Measurements from ENCODE around the gene NAV3.

The NAV3 gene

DNA sequence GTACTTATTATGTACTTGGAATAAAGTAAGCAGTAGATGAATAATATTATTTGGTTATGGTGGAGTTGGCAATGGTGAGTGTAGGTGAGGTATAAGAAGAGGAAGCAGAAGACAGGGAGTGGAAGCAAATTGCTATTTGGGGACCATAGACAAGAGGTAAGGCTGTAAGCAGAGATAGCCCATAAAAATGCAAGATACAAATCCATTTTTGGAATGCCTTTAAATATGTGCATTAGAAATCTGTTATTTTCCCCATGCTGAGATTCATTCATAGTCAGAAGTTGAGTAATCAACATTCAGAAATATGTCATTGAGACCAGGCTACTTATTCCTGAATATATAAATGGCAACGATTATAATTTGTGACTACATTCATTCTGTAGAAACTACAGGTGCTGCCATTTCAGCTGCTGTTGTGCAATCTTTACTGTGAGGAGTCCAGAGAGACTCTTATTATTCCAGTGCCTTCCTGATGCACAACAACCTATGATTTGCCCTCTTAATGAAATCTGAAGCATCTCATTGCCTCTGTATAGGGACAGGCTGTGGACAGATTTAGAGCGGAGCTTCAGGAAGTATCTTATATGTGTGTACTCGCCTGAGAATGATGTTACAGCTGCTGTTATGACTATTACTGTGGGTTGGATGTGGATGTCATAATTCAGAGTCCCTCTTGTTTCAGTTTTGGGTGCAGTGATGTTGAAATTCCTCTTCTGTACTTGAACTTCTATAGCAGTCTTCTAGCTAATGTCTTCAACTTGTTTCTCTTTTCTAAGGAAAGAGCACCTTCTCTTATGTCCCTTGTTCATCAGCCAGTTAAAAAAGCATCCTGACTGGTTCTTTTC is 173.8 kb downstream of the NAV3 start:
- H3K4me3 ChIP-seq (ENCODE audit: low read depth, low read length): no peak overlapping the region
- ChIA-PET CTCF (interaction anchor here (1.0 to 1.1 kb wide), 2 partner anchors 33 to 95 kb away, joined by 4 read pairs; no protein-coding TSS in a partner anchor), POLR2A (no interaction called here)
- no peak for DNase-seq (ENCODE audit: low read depth, low spot score)
- TF ChIP-seq, protein P1, sequence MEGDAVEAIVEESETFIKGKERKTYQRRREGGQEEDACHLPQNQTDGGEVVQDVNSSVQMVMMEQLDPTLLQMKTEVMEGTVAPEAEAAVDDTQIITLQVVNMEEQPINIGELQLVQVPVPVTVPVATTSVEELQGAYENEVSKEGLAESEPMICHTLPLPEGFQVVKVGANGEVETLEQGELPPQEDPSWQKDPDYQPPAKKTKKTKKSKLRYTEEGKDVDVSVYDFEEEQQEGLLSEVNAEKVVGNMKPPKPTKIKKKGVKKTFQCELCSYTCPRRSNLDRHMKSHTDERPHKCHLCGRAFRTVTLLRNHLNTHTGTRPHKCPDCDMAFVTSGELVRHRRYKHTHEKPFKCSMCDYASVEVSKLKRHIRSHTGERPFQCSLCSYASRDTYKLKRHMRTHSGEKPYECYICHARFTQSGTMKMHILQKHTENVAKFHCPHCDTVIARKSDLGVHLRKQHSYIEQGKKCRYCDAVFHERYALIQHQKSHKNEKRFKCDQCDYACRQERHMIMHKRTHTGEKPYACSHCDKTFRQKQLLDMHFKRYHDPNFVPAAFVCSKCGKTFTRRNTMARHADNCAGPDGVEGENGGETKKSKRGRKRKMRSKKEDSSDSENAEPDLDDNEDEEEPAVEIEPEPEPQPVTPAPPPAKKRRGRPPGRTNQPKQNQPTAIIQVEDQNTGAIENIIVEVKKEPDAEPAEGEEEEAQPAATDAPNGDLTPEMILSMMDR (IDR thresholded peaks at IDR 0.05; ENCODE audit: insufficient read depth, low read length, missing control alignments): no peak

DNA sequence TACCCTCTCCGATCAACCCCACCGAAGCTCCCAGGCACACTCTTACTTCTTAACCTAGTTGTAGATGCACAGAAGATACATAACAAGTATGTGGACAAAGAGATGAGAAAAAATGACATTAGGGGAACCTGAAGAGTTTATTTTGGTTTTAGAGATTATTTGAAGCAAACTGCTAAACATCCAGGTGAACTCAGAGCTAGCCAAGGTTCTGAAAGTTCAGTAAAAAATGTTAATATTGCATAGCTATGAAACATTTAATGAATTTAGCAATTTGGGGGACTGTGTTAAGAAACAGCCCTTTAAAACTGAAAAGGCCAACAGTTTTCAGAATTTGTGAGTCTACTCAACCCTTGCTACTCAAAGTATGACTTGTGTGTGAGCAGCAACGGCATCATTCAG is 174.4 kb downstream of the NAV3 start:
- CTCF ChIA-PET: interaction anchor here (1.0 to 1.1 kb wide), 2 partner anchors 32 to 95 kb away, joined by 4 read pairs; no protein-coding TSS in a partner anchor
- DNase-seq (ENCODE audit: low read depth, low spot score): no peak
- POLR2A ChIA-PET: no interaction called here
- H3K4me3 ChIP-seq (ENCODE audit: low read depth, low read length): no peak overlapping the region
- TF ChIP-seq, protein P1 (IDR thresholded peaks at IDR 0.05; ENCODE audit: insufficient read depth, low read length, missing control alignments): no peak

DNA sequence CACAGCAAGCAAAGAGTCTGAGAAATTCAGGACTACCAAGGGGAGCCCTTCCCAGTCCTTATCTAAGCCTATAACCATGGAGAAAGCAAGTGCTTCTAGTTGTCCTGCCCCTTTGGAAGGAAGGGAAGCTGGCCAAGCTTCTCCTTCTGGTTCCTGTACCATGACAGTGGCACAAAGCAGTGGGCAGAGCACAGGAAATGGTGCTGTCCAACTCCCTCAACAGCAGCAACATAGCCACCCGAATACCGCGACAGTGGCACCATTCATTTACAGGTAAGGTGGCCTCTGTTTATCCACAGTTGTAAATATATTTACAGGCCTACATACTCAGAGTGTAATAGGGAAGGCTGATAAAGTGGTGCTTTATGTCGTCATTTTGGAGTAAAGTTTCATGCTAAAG is 176.5 kb downstream of the NAV3 start:
- ChIA-PET CTCF (interaction anchor here (1.3 to 1.8 kb wide), 2 partner anchors 9 to 114 kb away, joined by 4 read pairs; no protein-coding TSS in a partner anchor), POLR2A (no interaction called here)
- TF ChIP-seq, protein P1 (IDR thresholded peaks at IDR 0.05; ENCODE audit: insufficient read depth, low read length, missing control alignments): no peak
- no peak overlapping the region for H3K4me3 ChIP-seq (ENCODE audit: low read depth, low read length)
- no peak for DNase-seq (ENCODE audit: low read depth, low spot score)

DNA sequence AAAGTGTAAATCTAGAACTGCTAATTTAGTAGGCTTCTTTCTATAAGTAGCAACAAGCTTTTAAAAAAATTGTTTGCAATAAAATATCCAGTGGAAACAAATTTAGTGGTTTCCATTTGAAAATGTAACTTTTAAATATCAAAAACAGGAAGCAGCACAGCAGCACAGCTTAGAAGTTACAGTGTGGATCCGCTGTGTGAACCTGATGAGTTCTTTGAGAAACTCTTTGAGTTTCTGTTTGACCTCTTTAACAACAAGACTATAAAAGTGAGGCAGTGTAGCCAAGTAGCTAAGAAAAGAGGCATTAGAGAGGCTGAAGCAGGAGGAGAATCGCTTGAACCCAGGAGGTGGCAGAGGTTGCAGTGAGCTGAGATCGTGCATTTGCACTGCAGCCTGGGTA is 178.3 kb downstream of the NAV3 start:
- ChIA-PET CTCF (interaction anchor here (0.9 to 1.6 kb wide), 3 partner anchors 9 to 137 kb away, joined by 3 to 5 read pairs (median 3); no protein-coding TSS in a partner anchor), POLR2A (no interaction called here)
- H3K4me3 ChIP-seq (ENCODE audit: low read depth, low read length): no peak overlapping the region
- DNase-seq (ENCODE audit: low read depth, low spot score): no peak
- TF ChIP-seq, protein P1 (IDR thresholded peaks at IDR 0.05; ENCODE audit: insufficient read depth, low read length, missing control alignments): no peak

DNA sequence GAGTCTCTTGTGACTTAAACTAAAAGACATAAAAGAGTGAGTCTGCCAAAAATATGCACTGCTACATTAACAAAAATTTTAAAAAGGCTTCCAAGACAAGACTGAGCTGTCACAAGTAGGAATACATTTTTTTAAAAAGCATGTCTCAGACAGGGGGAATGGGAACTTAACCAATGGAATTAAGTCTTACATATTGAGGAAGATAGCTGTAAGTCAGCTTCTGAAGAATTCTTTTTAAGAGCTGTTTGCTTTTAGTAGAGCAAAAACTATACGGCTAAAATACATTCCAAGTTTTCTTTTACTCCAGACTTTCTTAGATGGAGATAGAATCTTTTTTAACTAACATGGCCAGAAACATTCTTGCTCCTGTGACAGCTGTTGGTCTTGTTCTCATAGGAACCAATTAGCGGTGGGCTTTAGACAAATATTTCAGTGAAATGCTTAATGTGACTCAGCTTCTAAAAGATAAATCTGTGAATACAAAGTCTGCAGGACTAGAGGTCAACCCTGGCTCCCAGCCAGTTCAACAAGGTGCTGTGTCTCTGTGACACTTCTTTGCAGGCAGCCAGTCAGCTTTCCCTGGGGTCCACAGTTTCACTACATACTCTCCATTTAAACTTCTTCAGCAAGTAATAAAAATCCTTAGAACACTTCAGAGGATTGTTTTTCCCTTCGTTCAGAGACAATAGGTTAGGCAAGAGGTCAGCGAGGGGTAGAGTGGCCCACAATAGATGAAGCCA is 187.6 kb downstream of the NAV3 start:
- ChIA-PET POLR2A (no interaction called here), CTCF (no interaction called here)
- H3K4me3 ChIP-seq (ENCODE audit: low read depth, low read length): no peak overlapping the region
- peak; percentile 23 for DNase-seq (ENCODE audit: low read depth, low spot score)
- TF ChIP-seq, protein P1 (IDR thresholded peaks at IDR 0.05; ENCODE audit: insufficient read depth, low read length, missing control alignments): no peak

DNA sequence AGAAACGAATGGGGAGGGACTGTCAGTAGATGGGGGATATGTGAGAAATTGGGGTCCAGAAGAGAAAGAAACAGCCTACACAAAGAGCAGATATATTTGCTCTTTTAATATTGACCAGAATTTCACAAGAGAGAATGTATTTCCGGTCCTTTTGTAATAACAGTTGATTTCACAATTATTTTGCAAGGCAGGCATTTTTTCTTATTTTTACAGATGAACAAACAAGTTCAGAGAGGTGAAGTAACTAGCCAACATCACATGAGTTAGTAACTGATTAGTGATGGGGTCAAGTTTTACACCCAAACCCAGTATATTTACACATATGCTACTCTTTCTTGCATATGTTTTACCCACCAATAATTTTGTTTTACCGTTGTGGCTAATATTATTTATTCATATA is 188.2 kb downstream of the NAV3 start:
- POLR2A ChIA-PET: no interaction called here
- H3K4me3 ChIP-seq (ENCODE audit: low read depth, low read length): no peak overlapping the region
- no peak for DNase-seq (ENCODE audit: low read depth, low spot score)
- TF ChIP-seq, protein P1 (IDR thresholded peaks at IDR 0.05; ENCODE audit: insufficient read depth, low read length, missing control alignments): no peak
- CTCF ChIA-PET: no interaction called here
